ENCODE measurements around the gene C1orf174. TPM values are rescaled to one million over a fixed set of nuclear protein-coding genes. Genes with fewer than 3 reads are reported as not detected.

Gene C1orf174
- total RNA-seq, 1 experiment from 2014 or later: 21.1 TPM

DNA sequence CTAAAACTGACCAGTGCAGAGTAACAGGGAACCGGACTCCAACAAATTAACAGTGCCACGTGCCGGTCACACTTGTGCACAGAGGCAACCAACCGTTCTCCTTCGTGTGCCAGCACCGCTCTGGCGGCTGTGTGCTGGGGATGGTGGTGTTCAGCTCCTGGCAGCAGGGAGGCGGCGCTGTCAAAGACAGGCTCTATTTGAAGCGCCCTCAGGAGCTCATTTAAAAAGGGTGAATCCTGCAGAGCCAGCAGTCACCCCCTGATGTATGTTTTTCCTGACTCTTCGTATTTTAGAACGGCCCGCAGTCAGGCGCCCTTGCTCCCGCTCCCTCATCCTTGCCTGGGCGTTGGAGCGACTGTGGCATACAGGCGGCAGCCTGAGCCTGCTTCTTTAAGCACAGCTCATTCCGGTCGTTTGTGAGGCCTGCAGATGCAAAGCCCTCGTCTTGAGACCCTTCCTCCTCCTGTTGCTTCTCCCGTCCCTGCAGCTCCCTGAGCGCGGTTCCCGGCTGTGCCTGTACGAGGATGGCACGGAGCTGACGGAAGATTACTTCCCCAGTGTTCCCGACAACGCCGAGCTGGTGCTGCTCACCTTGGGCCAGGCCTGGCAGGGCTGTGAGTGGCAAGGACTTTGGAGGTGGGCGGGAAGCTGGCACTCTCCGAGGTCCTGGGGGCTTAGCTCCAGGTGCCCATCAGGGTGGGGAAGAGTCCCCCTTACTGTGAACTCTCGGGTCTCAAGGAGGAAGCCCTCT lies 41.7 kb downstream of the C1orf174 start:
- no peak overlapping the region for H3K56ac ChIP-seq (ENCODE audit: insufficient read length, low read depth, low read length)
- no peak overlapping the region for H3K23ac ChIP-seq (ENCODE audit: insufficient read length, low read depth, low read length)
- H3K9me3 ChIP-seq (ENCODE audit: control insufficient read depth, low read depth, low read length): no peaks in the 10 kb centered on the region
- H3K4ac ChIP-seq (ENCODE audit: low read depth, low read length): no peak overlapping the region
- TF ChIP-seq, protein P1, sequence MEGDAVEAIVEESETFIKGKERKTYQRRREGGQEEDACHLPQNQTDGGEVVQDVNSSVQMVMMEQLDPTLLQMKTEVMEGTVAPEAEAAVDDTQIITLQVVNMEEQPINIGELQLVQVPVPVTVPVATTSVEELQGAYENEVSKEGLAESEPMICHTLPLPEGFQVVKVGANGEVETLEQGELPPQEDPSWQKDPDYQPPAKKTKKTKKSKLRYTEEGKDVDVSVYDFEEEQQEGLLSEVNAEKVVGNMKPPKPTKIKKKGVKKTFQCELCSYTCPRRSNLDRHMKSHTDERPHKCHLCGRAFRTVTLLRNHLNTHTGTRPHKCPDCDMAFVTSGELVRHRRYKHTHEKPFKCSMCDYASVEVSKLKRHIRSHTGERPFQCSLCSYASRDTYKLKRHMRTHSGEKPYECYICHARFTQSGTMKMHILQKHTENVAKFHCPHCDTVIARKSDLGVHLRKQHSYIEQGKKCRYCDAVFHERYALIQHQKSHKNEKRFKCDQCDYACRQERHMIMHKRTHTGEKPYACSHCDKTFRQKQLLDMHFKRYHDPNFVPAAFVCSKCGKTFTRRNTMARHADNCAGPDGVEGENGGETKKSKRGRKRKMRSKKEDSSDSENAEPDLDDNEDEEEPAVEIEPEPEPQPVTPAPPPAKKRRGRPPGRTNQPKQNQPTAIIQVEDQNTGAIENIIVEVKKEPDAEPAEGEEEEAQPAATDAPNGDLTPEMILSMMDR (conservative IDR thresholded peaks at IDR 0.05): 0 out of 3 replicates have a peak, but pooled peaks have one; percentile 15
- H2BK12ac ChIP-seq (ENCODE audit: insufficient read length, low read depth, low read length): no peak overlapping the region
- H2BK120ac ChIP-seq (ENCODE audit: low read depth, low read length, poor library complexity, severe bottlenecking): no peak overlapping the region
- no peak overlapping the region for H2BK5ac ChIP-seq (ENCODE audit: insufficient read length, low read length)
- no peaks in the 10 kb centered on the region for H4K20me1 ChIP-seq (ENCODE audit: control insufficient read depth, insufficient read depth, insufficient read length)
- H3K79me2 ChIP-seq (ENCODE audit: insufficient read depth, low read length): 0 out of 2 replicates have a peak, but pooled peaks cover 2% of the 10 kb centered on the region
- H3K14ac ChIP-seq (ENCODE audit: insufficient read depth, low read length): no peak overlapping the region
- no peak overlapping the region for H3K18ac ChIP-seq (ENCODE audit: insufficient read length, low read depth, low read length)
- no peak overlapping the region for H3K9ac ChIP-seq (ENCODE audit: extremely low read depth, insufficient read length, low read length)
- Mint-ChIP-seq H3K27me3 (ENCODE audit: low read depth) (peaks cover 2% of the 10 kb centered on the region; the same call in 1 of the 2 replicates), H3K36me3 (ENCODE audit: insufficient read depth in 1 of 3, low read depth in 3 of 3) (no peaks in the 10 kb centered on the region; a peak in 1 of 7 replicates), H3K4me1 (peaks cover 20 to 25% of the 10 kb centered on the region in 2 experiments), H3K9me3 (no peaks in the 10 kb centered on the region), H3K4me3 (peak overlapping the region; percentile 91 to 95), H3K27ac (no peak overlapping the region)
- H3T11ph ChIP-seq (ENCODE audit: low read length): no peak overlapping the region
- H2AK5ac ChIP-seq (ENCODE audit: insufficient read length, low read length): no peak overlapping the region
- no peak overlapping the region for H4K91ac ChIP-seq (ENCODE audit: insufficient read length, low read depth, low read length)
- DNase-seq: no peak
- no peak overlapping the region for H2BK15ac ChIP-seq (ENCODE audit: low read depth, low read length)
- no peak overlapping the region for H2BK20ac ChIP-seq (ENCODE audit: low read depth, low read length, poor library complexity, severe bottlenecking)
- peak overlapping the region; percentile 50 for H3K4me2 ChIP-seq (ENCODE audit: insufficient read depth, insufficient read length, low read length)
- WGBS (ENCODE audit: extremely low coverage, insufficient read length, low lambda C conversion rate): no CpG with 5 or more reads among the region's 34 CpGs
- no peak overlapping the region for H4K5ac ChIP-seq (ENCODE audit: insufficient read length, low read depth, low read length)
- no peak overlapping the region for H2AFZ ChIP-seq (ENCODE audit: low read length)
- no peaks in the 10 kb centered on the region for H3K79me1 ChIP-seq (ENCODE audit: insufficient read depth, low read depth, low read length, poor library complexity, severe bottlenecking)
- no peak overlapping the region for H4K8ac ChIP-seq (replicated peaks; ENCODE audit: insufficient read length, low read depth, low read length)
- no peaks in the 10 kb centered on the region for H3K27me3 ChIP-seq (ENCODE audit: insufficient read depth, low read length)
- peaks cover 8% of the 10 kb centered on the region for H3K23me2 ChIP-seq (ENCODE audit: insufficient read length, low read depth, low read length, poor library complexity, severe bottlenecking)
- no peak overlapping the region for H3K27ac ChIP-seq (ENCODE audit: insufficient read length, low read depth, low read length)
- no peaks in the 10 kb centered on the region for H3K4me1 ChIP-seq (ENCODE audit: insufficient read depth, low read length)
